ENCODE measurements around the gene C22orf15. TPM values are rescaled to one million over a fixed set of nuclear protein-coding genes. Genes with fewer than 3 reads are reported as not detected.

C22orf15 gene
- total and polyA plus RNA-seq, 2 of the 8 experiments (the other 6 are each of a cell fraction or from before 2014, with no cell fraction given) = 4.2 to 4.9 TPM

DNA sequence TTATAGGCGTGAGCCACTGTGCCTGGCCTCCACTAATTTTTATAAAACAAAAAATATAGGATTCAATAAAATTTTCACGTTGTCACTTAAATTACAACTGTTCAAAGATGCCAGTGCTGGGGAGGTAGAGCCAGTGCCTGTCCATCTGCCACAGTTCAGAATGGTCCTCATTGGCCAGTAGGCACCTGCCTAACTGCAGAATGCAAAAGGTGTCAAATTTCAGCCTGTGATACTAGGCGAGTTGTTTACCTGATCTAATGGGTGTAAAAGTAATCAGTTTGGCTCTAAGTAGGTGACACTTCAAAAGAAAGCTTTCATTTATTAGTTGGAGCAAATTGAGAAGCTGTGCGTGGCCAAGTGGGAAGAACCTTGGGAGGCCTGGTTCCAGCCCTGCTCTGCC lies 26.3 kb downstream of the C22orf15 start (continued):
- TF ChIP-seq, protein P1, sequence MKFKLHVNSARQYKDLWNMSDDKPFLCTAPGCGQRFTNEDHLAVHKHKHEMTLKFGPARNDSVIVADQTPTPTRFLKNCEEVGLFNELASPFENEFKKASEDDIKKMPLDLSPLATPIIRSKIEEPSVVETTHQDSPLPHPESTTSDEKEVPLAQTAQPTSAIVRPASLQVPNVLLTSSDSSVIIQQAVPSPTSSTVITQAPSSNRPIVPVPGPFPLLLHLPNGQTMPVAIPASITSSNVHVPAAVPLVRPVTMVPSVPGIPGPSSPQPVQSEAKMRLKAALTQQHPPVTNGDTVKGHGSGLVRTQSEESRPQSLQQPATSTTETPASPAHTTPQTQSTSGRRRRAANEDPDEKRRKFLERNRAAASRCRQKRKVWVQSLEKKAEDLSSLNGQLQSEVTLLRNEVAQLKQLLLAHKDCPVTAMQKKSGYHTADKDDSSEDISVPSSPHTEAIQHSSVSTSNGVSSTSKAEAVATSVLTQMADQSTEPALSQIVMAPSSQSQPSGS (IDR thresholded peaks at IDR 0.05; ENCODE audit: low read length) = no peak

Measured in H1 (cell line).